Astrocyte (in vitro differentiated cells and primary cell): ENCODE measurements around the gene LYPD6B. TPM values are rescaled to one million over a fixed set of nuclear protein-coding genes. Genes with fewer than 3 reads are reported as not detected.

ENCODE experiments used
- DNase-seq: peaks from one replicate; pipeline ENCODE4 v3.0.0-alpha.2; 2010; ENCODE audit warnings: low read depth
- FAIRE-seq: peaks from 2 replicates; lab custom pipeline; 2011; peaks lifted over from hg19 to GRCh38; lab: Jason Lieb, UNC
- H2AFZ ChIP-seq: 2 replicates; pipeline ENCODE4 v1.6.0; 2012; ENCODE audit warnings: low read depth, low read length, inconsistent platforms
- H3K27ac ChIP-seq: 2 replicates; pipeline ENCODE4 v1.5.1; 2011; ENCODE audit warnings: low read depth, low read length, inconsistent platforms
- H3K27me3 ChIP-seq: 2 replicates; pipeline ENCODE4 v1.6.0; 2011; ENCODE audit warnings: low read length, inconsistent platforms; ENCODE audit not compliant: insufficient read depth
- H3K36me3 ChIP-seq: 2 replicates; pipeline ENCODE4 v1.5.1; 2011; ENCODE audit warnings: low read length, inconsistent platforms; ENCODE audit not compliant: insufficient read depth
- H3K4me1 ChIP-seq: 2 replicates; pipeline ENCODE4 v1.5.1; 2011; ENCODE audit warnings: low read length, inconsistent platforms; ENCODE audit not compliant: insufficient read depth
- H3K4me2 ChIP-seq: 2 replicates; pipeline ENCODE4 v1.6.0; 2012; ENCODE audit warnings: low read length, inconsistent platforms
- H3K4me3 ChIP-seq: 2 replicates; pipeline ENCODE4 v1.5.1; 2011; ENCODE audit warnings: low read depth, mild to moderate bottlenecking, low read length, inconsistent platforms; ENCODE audit not compliant: insufficient read depth
- H3K79me2 ChIP-seq: 2 replicates; pipeline ENCODE4 v1.6.0; 2012; ENCODE audit warnings: mild to moderate bottlenecking, low read length, inconsistent platforms; ENCODE audit not compliant: insufficient read depth
- H3K9ac ChIP-seq: 2 replicates; pipeline ENCODE4 v1.6.0; 2012; ENCODE audit warnings: mild to moderate bottlenecking, low read length, inconsistent platforms
- H3K9me3 ChIP-seq: 2 replicates; pipeline ENCODE4 v1.5.1; 2012; ENCODE audit warnings: low read depth, mild to moderate bottlenecking, low read length, inconsistent platforms; ENCODE audit not compliant: insufficient read depth
- H4K20me1 ChIP-seq: 2 replicates; pipeline ENCODE4 v1.6.0; 2012; ENCODE audit warnings: low read length, inconsistent platforms; ENCODE audit not compliant: insufficient read depth
- H3K27ac Mint-ChIP-seq: one replicate; pipeline ENCODE4 v1.8.0; 2021; ENCODE audit warnings: mild to moderate bottlenecking, mixed read lengths; ENCODE audit not compliant: unreplicated experiment
- H3K27me3 Mint-ChIP-seq: one replicate; pipeline ENCODE4 v1.8.0; 2021; ENCODE audit warnings: low read depth, mixed read lengths; ENCODE audit not compliant: unreplicated experiment
- H3K36me3 Mint-ChIP-seq: one replicate; pipeline ENCODE4 v1.8.0; 2021; ENCODE audit warnings: low read depth, mixed read lengths; ENCODE audit not compliant: unreplicated experiment
- H3K4me1 Mint-ChIP-seq: one replicate; pipeline ENCODE4 v1.8.0; 2021; ENCODE audit warnings: low read depth, mixed read lengths; ENCODE audit not compliant: unreplicated experiment
- H3K4me3 Mint-ChIP-seq: one replicate; pipeline ENCODE4 v1.8.0; 2021; ENCODE audit warnings: mild to moderate bottlenecking, moderate library complexity, mixed read lengths; ENCODE audit not compliant: unreplicated experiment
- H3K9me3 Mint-ChIP-seq: one replicate; pipeline ENCODE4 v1.8.0; 2021; ENCODE audit warnings: mild to moderate bottlenecking, mixed read lengths; ENCODE audit not compliant: unreplicated experiment
- EZH2 ChIP-seq: IDR thresholded peaks from 2 replicates; pipeline ENCODE4 v1.6.1; 2012; ENCODE audit warnings: mild to moderate bottlenecking, low read length, inconsistent platforms; ENCODE audit not compliant: insufficient read depth
- total RNA-seq: library from RNA; stranded (reverse); gene quantifications from 2 replicates; pipeline ENCODE4 v1.2.1, GENCODE V29; 2021
- TF ChIP-seq, protein P1 (sequence below): IDR thresholded peaks from 2 replicates; pipeline ENCODE4 v1.5.1; 2011; ENCODE audit warnings: low read depth, mild to moderate bottlenecking, inconsistent platforms, low read length, moderate library complexity; ENCODE audit not compliant: insufficient read depth

Gene LYPD6B
- total RNA-seq, 1 donor from 2014 or later = 1.2 TPM

GRCh38 chr2:149080971-149081370, 42.5 kb downstream of the LYPD6B start:
- H3K9me3 Mint-ChIP-seq = no peaks in the 10 kb centered on the region
- H3K36me3 ChIP-seq = no peaks in the 10 kb centered on the region
- peaks cover 28% of the 10 kb centered on the region for H3K4me1 Mint-ChIP-seq
- H3K4me3 Mint-ChIP-seq = no peak overlapping the region
- H3K9ac ChIP-seq = no peak overlapping the region
- no peaks in the 10 kb centered on the region for H3K27me3 Mint-ChIP-seq
- no peak overlapping the region for H3K27ac Mint-ChIP-seq
- H4K20me1 ChIP-seq = no peaks in the 10 kb centered on the region
- DNase-seq = no peak
- H3K27ac ChIP-seq = no peak overlapping the region
- H3K4me1 ChIP-seq = no peaks in the 10 kb centered on the region
- no peak overlapping the region for H2AFZ ChIP-seq
- H3K36me3 Mint-ChIP-seq = no peaks in the 10 kb centered on the region
- no peaks in the 10 kb centered on the region for H3K9me3 ChIP-seq
- TF ChIP-seq, protein P1, sequence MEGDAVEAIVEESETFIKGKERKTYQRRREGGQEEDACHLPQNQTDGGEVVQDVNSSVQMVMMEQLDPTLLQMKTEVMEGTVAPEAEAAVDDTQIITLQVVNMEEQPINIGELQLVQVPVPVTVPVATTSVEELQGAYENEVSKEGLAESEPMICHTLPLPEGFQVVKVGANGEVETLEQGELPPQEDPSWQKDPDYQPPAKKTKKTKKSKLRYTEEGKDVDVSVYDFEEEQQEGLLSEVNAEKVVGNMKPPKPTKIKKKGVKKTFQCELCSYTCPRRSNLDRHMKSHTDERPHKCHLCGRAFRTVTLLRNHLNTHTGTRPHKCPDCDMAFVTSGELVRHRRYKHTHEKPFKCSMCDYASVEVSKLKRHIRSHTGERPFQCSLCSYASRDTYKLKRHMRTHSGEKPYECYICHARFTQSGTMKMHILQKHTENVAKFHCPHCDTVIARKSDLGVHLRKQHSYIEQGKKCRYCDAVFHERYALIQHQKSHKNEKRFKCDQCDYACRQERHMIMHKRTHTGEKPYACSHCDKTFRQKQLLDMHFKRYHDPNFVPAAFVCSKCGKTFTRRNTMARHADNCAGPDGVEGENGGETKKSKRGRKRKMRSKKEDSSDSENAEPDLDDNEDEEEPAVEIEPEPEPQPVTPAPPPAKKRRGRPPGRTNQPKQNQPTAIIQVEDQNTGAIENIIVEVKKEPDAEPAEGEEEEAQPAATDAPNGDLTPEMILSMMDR = no peak
- TF ChIP-seq EZH2 = no peak
- H3K4me2 ChIP-seq = no peak overlapping the region
- no peak overlapping the region for H3K4me3 ChIP-seq
- FAIRE-seq = no peak
- no peaks in the 10 kb centered on the region for H3K27me3 ChIP-seq
- H3K79me2 ChIP-seq = no peaks in the 10 kb centered on the region

DNA sequence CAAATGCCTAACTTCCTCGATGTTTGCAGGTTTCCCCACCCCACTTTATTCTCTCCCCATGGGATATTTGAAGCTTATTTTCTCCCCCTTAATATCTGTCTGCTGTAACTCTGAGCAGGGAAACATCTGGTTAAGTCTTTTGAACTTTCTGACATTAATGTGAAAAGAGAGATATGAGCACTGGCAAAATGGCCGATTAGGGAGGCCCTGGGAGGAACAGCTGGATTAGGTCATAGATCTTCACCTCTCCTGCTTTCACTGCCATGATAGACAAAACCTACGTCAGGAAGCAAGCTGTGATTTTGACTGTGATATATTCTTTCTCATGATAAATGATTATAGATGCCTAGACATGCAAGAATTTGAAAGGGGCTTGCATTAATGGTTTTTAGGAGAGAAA, 43.6 kb downstream of the LYPD6B start:
- no peak for DNase-seq
- no peaks in the 10 kb centered on the region for H3K9me3 Mint-ChIP-seq
- H3K4me3 ChIP-seq = no peak overlapping the region
- no peak for FAIRE-seq
- H3K4me3 Mint-ChIP-seq = no peak overlapping the region
- TF ChIP-seq, protein P1 = no peak
- no peak for TF ChIP-seq EZH2
- no peak overlapping the region for H3K9ac ChIP-seq
- H3K27me3 ChIP-seq = no peaks in the 10 kb centered on the region
- H3K4me1 ChIP-seq = no peaks in the 10 kb centered on the region
- no peaks in the 10 kb centered on the region for H3K9me3 ChIP-seq
- no peak overlapping the region for H3K27ac Mint-ChIP-seq
- no peaks in the 10 kb centered on the region for H3K36me3 Mint-ChIP-seq
- no peak overlapping the region for H2AFZ ChIP-seq
- H3K4me2 ChIP-seq = no peak overlapping the region
- H3K79me2 ChIP-seq = no peaks in the 10 kb centered on the region
- H4K20me1 ChIP-seq = no peaks in the 10 kb centered on the region
- no peak overlapping the region for H3K27ac ChIP-seq
- peaks cover 20% of the 10 kb centered on the region for H3K4me1 Mint-ChIP-seq
- H3K36me3 ChIP-seq = no peaks in the 10 kb centered on the region
- H3K27me3 Mint-ChIP-seq = no peaks in the 10 kb centered on the region

- Mint-ChIP-seq H3K4me1 (peaks cover 13% of the 10 kb centered on the region), H3K36me3 (no peaks in the 10 kb centered on the region), H3K27ac (no peak overlapping the region), H3K4me3 (no peak overlapping the region), H3K9me3 (no peaks in the 10 kb centered on the region), H3K27me3 (no peaks in the 10 kb centered on the region)
- no peak overlapping the region for H3K4me2 ChIP-seq
- H2AFZ ChIP-seq = no peak overlapping the region
- FAIRE-seq = no peak
- no peak overlapping the region for H3K27ac ChIP-seq
- no peaks in the 10 kb centered on the region for H3K4me1 ChIP-seq
- H4K20me1 ChIP-seq = no peaks in the 10 kb centered on the region
- H3K9me3 ChIP-seq = no peaks in the 10 kb centered on the region
- H3K27me3 ChIP-seq = no peaks in the 10 kb centered on the region
- TF ChIP-seq EZH2 = no peak
- TF ChIP-seq, protein P1 = no peak
- no peaks in the 10 kb centered on the region for H3K79me2 ChIP-seq
- H3K4me3 ChIP-seq = no peak overlapping the region
- no peak for DNase-seq
- no peak overlapping the region for H3K9ac ChIP-seq
- no peaks in the 10 kb centered on the region for H3K36me3 ChIP-seq
Observed at GRCh38 chr2:149082735-149083134, 44.2 kb downstream of the LYPD6B start.
